Measurements from ENCODE around the gene LPIN2. TPM values are rescaled to one million over a fixed set of nuclear protein-coding genes. Genes with fewer than 3 reads are reported as not detected.

Gene LPIN2
- total and polyA plus RNA-seq, 8 donors, result 5.1 to 23.0 (median 11.9) TPM

GRCh38 chr18:2969695-2970094 lies 43.2 kb downstream of the LPIN2 start:
- no peak for FAIRE-seq
- no peak overlapping the region for H3K27ac ChIP-seq

DNA sequence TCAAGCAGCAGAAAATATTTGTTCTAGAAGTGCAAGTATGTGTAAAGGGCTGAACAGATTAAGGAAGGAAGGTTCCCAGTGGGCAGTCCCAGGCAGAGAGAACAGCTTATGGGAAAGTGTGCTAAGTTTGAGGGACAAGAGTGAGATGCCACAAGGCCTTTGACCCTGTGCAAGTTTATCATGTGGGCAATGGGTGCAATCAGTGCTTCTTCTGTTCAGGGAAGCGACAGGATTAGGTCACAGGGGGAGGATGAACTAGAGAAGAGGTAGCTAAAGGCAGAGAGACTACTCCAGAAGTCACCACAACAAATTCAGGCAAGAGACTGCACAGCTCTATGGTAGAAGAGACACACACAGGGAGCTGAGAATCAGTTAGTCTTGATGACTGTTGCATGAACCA lies 44.3 kb downstream of the LPIN2 start:
- peaks cover 19 to 36% (median 20%) of the 10 kb centered on the region in 3 donors for H3K4me1 ChIP-seq
- no peaks in the 10 kb centered on the region for H3K36me3 ChIP-seq
- no peaks in the 10 kb centered on the region for H3K27me3 ChIP-seq
- ATAC-seq, result peak in 2 of 4 donors; percentile 19 to 32
- no peak for FAIRE-seq
- 93 to 95% methylated on average over 1 of the region's 1 CpG for WGBS, 2 donors
- no peak for DNase-seq
- peak overlapping the region in 1 of 4 donors; percentile 15 for H3K27ac ChIP-seq
- H3K9me3 ChIP-seq, result no peaks in the 10 kb centered on the region
- H3K4me3 ChIP-seq, result no peak overlapping the region
- intact Hi-C loops (cut with DNase I), result no loop called here
- TF ChIP-seq, protein P1, sequence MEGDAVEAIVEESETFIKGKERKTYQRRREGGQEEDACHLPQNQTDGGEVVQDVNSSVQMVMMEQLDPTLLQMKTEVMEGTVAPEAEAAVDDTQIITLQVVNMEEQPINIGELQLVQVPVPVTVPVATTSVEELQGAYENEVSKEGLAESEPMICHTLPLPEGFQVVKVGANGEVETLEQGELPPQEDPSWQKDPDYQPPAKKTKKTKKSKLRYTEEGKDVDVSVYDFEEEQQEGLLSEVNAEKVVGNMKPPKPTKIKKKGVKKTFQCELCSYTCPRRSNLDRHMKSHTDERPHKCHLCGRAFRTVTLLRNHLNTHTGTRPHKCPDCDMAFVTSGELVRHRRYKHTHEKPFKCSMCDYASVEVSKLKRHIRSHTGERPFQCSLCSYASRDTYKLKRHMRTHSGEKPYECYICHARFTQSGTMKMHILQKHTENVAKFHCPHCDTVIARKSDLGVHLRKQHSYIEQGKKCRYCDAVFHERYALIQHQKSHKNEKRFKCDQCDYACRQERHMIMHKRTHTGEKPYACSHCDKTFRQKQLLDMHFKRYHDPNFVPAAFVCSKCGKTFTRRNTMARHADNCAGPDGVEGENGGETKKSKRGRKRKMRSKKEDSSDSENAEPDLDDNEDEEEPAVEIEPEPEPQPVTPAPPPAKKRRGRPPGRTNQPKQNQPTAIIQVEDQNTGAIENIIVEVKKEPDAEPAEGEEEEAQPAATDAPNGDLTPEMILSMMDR (IDR thresholded peaks at IDR 0.05), result no peak

More at GRCh38 chr18:2969695-2970094, 43.2 kb downstream of the LPIN2 start:
- WGBS, 2 donors, result 83 to 84% methylated on average over 3 of the region's 3 CpGs
- peaks cover 20 to 36% (median 21%) of the 10 kb centered on the region in 3 donors for H3K4me1 ChIP-seq
- H3K27me3 ChIP-seq, result no peaks in the 10 kb centered on the region
- DNase-seq (no peak), ATAC-seq (no peak)
- no peaks in the 10 kb centered on the region for H3K36me3 ChIP-seq
- no peak overlapping the region for H3K4me3 ChIP-seq
- intact Hi-C loops (cut with DNase I), result no loop called here
- H3K9me3 ChIP-seq, result no peaks in the 10 kb centered on the region
- TF ChIP-seq, protein P1 (IDR thresholded peaks at IDR 0.05), result no peak

- Histone ChIP-seq H3K4me1 (peaks cover 12 to 29% (median 12%) of the 10 kb centered on the region in 3 donors), H3K27me3 (no peaks in the 10 kb centered on the region), H3K9me3 (no peaks in the 10 kb centered on the region), H3K4me3 (no peak overlapping the region), H3K36me3 (no peaks in the 10 kb centered on the region), H3K27ac (no peak overlapping the region)
- 84 to 85% methylated on average over 8 of the region's 8 CpGs for WGBS, 2 donors
- FAIRE-seq, result no peak
- ATAC-seq, result no peak
- intact Hi-C loops (cut with DNase I), result no loop called here
- TF ChIP-seq, protein P1 (IDR thresholded peaks at IDR 0.05), result no peak
- DNase-seq, result no peak
Measured at GRCh38 chr18:2967820-2968219, 45.1 kb downstream of the LPIN2 start.

DNA sequence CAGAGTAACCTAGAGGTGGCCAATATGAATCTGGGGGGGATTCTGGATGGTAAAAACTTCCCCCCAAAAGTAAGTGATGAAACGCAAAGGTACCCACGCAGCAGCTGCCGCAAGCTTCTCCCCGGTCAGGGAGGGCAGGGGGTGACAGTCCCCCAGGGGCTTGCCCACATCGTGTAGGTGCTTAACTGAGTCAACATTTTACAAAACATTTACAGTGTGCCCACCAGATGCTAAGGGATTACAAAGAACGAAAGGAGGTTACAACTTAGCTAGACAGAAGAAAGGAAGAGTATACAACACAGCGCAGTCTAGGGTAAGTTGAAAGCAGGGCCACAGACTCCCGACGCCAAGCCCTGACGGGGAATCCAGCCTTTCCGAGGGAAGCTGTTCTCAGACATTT lies 45.6 kb downstream of the LPIN2 start:
- intact Hi-C loops (cut with DNase I), result no loop called here
- ATAC-seq, result no peak
- Histone ChIP-seq H3K36me3 (no peaks in the 10 kb centered on the region), H3K9me3 (no peaks in the 10 kb centered on the region), H3K27ac (no peak overlapping the region), H3K27me3 (no peaks in the 10 kb centered on the region), H3K4me1 (peaks cover 7 to 25% (median 9%) of the 10 kb centered on the region in 3 donors), H3K4me3 (no peak overlapping the region)
- TF ChIP-seq, protein P1 (IDR thresholded peaks at IDR 0.05), result no peak
- DNase-seq, result no peak
- WGBS, 2 donors, result 91% methylated on average over 11 of the region's 11 CpGs
- no peak for FAIRE-seq

DNA sequence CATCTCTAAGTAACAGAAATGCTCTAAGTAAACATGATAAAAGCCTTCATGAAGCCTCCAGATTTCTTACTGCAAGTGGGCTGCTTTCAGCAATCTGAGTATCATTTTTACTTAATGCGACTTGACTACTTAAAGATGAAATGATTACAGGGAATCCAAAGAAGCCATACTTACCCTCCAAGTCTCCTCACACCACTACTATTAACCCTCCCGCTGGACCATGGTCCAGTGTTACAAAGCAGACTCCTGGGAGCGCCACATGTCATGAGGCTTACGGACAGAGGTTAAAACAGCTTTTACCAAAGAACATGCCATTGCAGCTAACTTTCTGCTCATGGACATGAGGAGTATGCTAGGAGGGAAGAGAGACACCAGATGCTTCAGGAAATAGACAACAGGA lies 46.4 kb downstream of the LPIN2 start:
- Histone ChIP-seq H3K4me1 (peaks cover 0 to 19% (median 5%) of the 10 kb centered on the region in 3 donors), H3K36me3 (no peaks in the 10 kb centered on the region), H3K27ac (no peak overlapping the region), H3K4me3 (no peak overlapping the region), H3K27me3 (no peaks in the 10 kb centered on the region), H3K9me3 (no peaks in the 10 kb centered on the region)
- DNase-seq, result no peak
- TF ChIP-seq, protein P1 (IDR thresholded peaks at IDR 0.05), result no peak
- intact Hi-C loops (cut with DNase I), result no loop called here
- no peak for FAIRE-seq
- no peak for ATAC-seq
- WGBS, 2 donors, result 92 to 98% methylated on average over 4 of the region's 4 CpGs
